ENCODE measurements around the gene ARPP21.

ARPP21 gene

DNA sequence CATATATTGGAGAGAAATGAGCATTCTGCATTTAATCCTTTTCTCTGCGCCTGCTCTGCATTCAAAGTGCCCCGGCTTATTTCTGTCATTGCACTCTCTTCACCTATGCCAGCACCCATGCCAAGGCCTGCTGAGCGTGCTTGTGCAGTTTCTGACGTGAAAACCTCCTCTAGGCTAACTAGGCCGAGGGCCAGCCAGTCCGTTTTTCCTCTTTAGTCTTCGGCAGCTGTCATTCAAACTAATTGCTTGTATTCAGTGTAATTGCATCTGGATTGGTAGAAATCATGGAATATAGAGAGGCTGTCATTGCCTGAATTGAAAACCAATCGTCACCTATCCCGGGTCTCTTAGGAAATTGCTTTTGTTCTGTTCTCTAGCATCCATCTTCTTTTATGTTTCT, 94.0 kb downstream of the ARPP21 start:
- no peak for DNase-seq (ENCODE audit: low spot score)
- in situ Hi-C loops (cut with MboI; ENCODE audit: low sequenced_read_pairs, unreplicated experiment): no loop called here
- TF ChIP-seq CTCF (IDR thresholded peaks at IDR 0.05; ENCODE audit: borderline replicate concordance, control extremely low read depth, extremely low read depth, insufficient read depth, missing control alignments): no peak

- DNase-seq (ENCODE audit: low spot score): no peak
- in situ Hi-C loops (cut with MboI; ENCODE audit: low sequenced_read_pairs, unreplicated experiment): no loop called here
- TF ChIP-seq CTCF (IDR thresholded peaks at IDR 0.05; ENCODE audit: borderline replicate concordance, control extremely low read depth, extremely low read depth, insufficient read depth, missing control alignments): no peak
Observed at GRCh38 chr3:35733864-35734263, 94.5 kb downstream of the ARPP21 start.

GRCh38 chr3:35737080-35737479, 97.8 kb downstream of the ARPP21 start:
- TF ChIP-seq CTCF (IDR thresholded peaks at IDR 0.05; ENCODE audit: borderline replicate concordance, control extremely low read depth, extremely low read depth, insufficient read depth, missing control alignments): no peak
- no peak for DNase-seq (ENCODE audit: low spot score)
- in situ Hi-C loops (cut with MboI; ENCODE audit: low sequenced_read_pairs, unreplicated experiment): no loop called here

DNA sequence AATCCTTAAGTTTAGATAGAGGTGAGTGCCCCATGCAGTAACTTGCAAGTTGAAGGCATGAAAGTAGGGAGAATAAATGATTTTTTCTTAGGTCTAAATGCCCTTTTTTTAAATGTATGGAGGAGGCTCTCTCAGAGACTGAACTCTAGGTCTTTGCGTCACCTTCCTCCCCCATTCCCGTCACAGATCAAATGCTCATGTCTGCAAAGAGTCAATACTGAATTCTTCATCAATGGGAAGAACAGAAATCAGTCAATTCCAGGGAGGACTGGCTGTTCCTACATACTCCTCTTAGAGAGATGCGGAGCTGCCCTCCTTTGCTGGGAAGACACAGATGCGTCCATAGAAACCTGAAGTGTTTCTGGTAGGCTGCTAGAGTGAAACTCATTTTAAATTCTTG, 98.2 kb downstream of the ARPP21 start:
- no peak for TF ChIP-seq CTCF (IDR thresholded peaks at IDR 0.05; ENCODE audit: borderline replicate concordance, control extremely low read depth, extremely low read depth, insufficient read depth, missing control alignments)
- no peak for DNase-seq (ENCODE audit: low spot score)
- in situ Hi-C loops (cut with MboI; ENCODE audit: low sequenced_read_pairs, unreplicated experiment): no loop called here

DNA sequence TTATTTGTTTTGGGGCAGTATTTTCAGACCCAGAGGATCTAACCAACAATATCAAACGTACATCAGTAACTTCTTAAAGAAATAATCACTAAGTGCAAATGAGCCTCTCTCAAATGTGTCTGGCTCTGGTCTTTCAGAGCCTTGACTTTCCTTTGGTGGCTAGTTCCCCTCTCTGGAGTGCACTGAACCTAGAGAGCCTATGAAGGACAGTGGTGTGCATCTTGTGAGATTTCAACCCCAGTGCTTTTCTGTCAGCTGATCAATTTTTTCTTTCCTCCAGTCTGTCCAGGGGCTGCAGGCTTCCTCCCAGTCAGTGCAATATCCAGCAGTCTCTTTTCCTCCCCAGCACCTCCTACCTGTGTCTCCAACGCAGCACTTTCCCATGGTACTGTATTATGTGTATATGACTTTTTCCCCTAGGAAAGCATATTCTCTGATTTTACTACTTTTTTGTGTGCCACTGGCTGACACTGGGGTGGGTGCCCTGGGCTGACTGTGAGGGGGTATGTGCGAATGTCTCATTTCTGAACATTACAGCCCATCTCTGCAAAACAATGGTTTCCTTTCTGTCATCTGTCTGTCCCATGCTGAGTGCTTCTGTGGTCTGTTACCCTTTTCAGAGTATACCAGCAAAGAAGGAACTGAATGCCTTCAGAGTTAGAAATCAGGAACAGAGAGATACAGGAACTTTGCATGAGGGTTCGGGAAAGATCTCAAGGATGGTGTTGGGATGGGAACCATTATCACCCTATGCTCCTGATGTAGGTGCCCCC, 98.8 kb downstream of the ARPP21 start:
- no peak for TF ChIP-seq CTCF (IDR thresholded peaks at IDR 0.05; ENCODE audit: borderline replicate concordance, control extremely low read depth, extremely low read depth, insufficient read depth, missing control alignments)
- in situ Hi-C loops (cut with MboI; ENCODE audit: low sequenced_read_pairs, unreplicated experiment): no loop called here
- no peak for DNase-seq (ENCODE audit: low spot score)

- in situ Hi-C loops (cut with MboI; ENCODE audit: low sequenced_read_pairs, unreplicated experiment): no loop called here
- DNase-seq (ENCODE audit: low spot score): no peak
- no peak for TF ChIP-seq CTCF (IDR thresholded peaks at IDR 0.05; ENCODE audit: borderline replicate concordance, control extremely low read depth, extremely low read depth, insufficient read depth, missing control alignments)
Observed at GRCh38 chr3:35739181-35739809, 100.0 kb downstream of the ARPP21 start.

Measured in GM13976 (cell line).